A549 treated with Hydrocortisone at 1 μM for 4 hours (cell line): Measurements from ENCODE around the gene PTGR1. TPM values are rescaled to one million over a fixed set of nuclear protein-coding genes. Genes with fewer than 3 reads are reported as not detected.

ENCODE experiments used
- total RNA-seq: library from RNA; stranded (reverse); fragments of 200-300 nt; extraction: Qiagen RNA extraction; gene quantifications from 5 replicates; pipeline ENCODE4 v1.2.3, GENCODE V29; 2022

The PTGR1 gene
- total RNA-seq = 310 to 351 TPM (median 322 TPM) in 5 replicates

GRCh38 chr9:111599092-111599954 lies at the start of gene PTGR1:
PTGR1 (minus strand) TSS chr9:111599647; CDS start chr9:111597422, 2,225 bp downstream.

GRCh38 chr9:111631214-111631971 lies 31.9 kb upstream of the PTGR1 start, which contains the start of gene DNAJC25:
DNAJC25 (plus strand) TSS chr9:111631334; CDS start chr9:111631408, 74 bp downstream.

GRCh38 chr9:111525056-111525977 lies 74.1 kb downstream of the PTGR1 start, which contains the start of gene ZNF483:
ZNF483 (plus strand) TSS chr9:111525179; CDS start chr9:111527396, 2,217 bp downstream.

Other genes with a start within 250 kb of the PTGR1 start
- 35.9 to 51.6 TPM (median 39.3 TPM) in 5 replicates for gene ECPAS, start 115.3 kb downstream of the PTGR1 start, total RNA-seq
- 0.18 to 0.94 TPM (median 0.49 TPM) in 5 replicates for gene ZNF483, start 74.5 kb downstream of the PTGR1 start, total RNA-seq
- 10.8 to 11.6 TPM (median 11.3 TPM) in 5 replicates for gene DNAJC25, start 31.7 kb upstream of the PTGR1 start, total RNA-seq
- 53.9 to 69.6 TPM (median 59.4 TPM) in 5 replicates for gene GNG10, start 62.0 kb upstream of the PTGR1 start, total RNA-seq
- 0.02 TPM in 1 of 5 replicates, not detected in the others for gene SHOC1, start 195.3 kb upstream of the PTGR1 start, total RNA-seq